Measurements from ENCODE around the gene REXO4. TPM values are rescaled to one million over a fixed set of nuclear protein-coding genes. Genes with fewer than 3 reads are reported as not detected.

The REXO4 gene
- total RNA-seq, 4 donors from 2014 or later, result 11.5 to 18.1 (median 15.4) TPM

DNA sequence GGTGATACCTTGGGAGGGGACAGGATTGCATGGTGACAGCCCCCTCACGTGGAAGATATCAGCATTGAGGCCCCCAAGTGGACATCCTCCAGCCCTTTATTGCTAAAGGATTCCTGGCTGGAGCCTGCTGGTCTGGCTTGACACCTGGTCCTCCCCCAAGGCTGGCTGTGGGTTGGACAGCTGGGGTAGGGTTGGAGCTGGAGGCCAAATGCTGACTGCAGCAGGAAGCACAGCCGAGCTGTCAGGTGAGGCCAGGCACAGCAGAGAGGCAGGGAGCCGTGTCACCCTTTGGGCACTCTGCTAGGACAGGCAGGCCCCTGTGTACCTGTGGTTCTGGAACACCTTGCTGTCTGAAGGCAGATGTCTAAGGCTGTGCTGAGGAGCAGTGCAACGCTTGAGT, 44.2 kb upstream of the REXO4 start:
- TF ChIP-seq, protein P1, sequence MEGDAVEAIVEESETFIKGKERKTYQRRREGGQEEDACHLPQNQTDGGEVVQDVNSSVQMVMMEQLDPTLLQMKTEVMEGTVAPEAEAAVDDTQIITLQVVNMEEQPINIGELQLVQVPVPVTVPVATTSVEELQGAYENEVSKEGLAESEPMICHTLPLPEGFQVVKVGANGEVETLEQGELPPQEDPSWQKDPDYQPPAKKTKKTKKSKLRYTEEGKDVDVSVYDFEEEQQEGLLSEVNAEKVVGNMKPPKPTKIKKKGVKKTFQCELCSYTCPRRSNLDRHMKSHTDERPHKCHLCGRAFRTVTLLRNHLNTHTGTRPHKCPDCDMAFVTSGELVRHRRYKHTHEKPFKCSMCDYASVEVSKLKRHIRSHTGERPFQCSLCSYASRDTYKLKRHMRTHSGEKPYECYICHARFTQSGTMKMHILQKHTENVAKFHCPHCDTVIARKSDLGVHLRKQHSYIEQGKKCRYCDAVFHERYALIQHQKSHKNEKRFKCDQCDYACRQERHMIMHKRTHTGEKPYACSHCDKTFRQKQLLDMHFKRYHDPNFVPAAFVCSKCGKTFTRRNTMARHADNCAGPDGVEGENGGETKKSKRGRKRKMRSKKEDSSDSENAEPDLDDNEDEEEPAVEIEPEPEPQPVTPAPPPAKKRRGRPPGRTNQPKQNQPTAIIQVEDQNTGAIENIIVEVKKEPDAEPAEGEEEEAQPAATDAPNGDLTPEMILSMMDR (IDR thresholded peaks at IDR 0.05), result no peak
- no peak for DNase-seq (ENCODE audit: low spot score)
- ATAC-seq (ENCODE audit: low FRiP score), result no peak

DNA sequence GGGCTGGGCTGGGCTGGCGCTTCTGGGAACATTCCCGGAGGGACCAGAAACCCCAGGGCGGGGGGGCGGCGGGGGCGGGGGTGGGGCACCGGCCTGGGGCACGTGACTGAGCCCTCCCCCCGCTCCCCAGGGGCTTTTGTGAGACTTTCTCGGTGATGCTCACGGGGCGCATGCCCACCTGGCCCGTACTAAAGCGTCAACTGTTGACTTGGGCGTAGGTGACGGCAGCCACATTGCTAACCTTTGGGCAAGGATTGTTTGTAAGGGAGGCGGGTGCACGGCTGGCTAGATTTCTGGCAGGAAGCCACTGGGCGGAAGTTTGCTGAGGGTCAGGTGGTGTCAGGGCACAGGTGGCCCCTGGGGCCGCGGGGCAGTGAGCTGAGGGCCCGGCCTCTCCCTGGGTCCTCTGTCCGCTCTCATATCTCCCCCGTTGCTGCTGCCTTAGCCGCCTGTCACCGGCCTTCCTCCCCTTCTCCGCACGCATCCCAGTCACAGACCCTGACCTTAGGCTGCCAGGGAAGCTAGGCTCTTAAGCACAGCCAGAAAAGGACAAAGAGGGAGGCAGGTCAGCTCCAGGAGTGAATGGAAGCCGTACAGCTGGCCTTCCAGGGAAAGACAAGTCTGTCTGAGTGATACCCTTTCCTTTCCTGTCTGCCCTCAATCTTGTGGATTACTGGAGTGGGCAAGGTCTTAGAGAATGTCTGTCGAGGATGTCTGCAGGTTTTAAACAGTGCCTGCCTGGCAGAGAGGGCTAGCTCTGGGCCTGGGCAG, 42.8 kb upstream of the REXO4 start:
- peak; percentile 8 for ATAC-seq (ENCODE audit: low FRiP score)
- TF ChIP-seq, protein P1 (IDR thresholded peaks at IDR 0.05), result no peak
- DNase-seq (ENCODE audit: low spot score), result no peak

GRCh38 chr9:133459476-133460404, 41.9 kb upstream of the REXO4 start, which contains the start of gene CACFD1:
Gene CACFD1 (plus strand): TSS chr9:133459978. CDS start chr9:133460067, 89 bp downstream.
- TF ChIP-seq, protein P1 (IDR thresholded peaks at IDR 0.05), result no peak
- ATAC-seq (ENCODE audit: low FRiP score) (peak; percentile 90), DNase-seq (ENCODE audit: low spot score) (peak; percentile 92)

- DNase-seq (ENCODE audit: low spot score), result no peak
- TF ChIP-seq, protein P1 (IDR thresholded peaks at IDR 0.05), result no peak
- ATAC-seq (ENCODE audit: low FRiP score), result no peak
These were observed 41.0 kb upstream of the REXO4 start for GRCh38 chr9:133458643-133459312.

GRCh38 chr9:133457748-133458147, 39.9 kb upstream of the REXO4 start:
- TF ChIP-seq, protein P1 (IDR thresholded peaks at IDR 0.05), result no peak
- DNase-seq (ENCODE audit: low spot score) (no peak), ATAC-seq (ENCODE audit: low FRiP score) (no peak)

DNA sequence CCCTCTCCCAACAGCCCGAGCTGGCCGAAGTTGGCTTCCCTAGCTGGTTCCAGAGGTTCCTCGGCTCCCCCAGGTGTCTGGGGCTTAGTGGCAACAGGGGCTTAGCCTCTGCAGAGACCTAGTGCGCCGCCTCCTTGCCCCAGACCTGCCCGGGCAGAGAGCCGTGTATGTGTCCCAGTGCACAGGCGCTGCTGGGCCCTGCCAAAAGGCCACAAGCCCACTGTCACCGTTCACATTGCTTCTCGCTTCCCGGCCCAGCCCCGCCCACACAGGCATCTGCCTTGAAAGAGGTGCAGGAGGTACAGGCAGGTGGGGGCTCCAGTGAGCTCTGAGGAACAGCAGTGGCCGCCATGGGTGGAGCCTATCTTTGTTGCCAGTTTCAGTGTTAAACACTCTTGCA, 39.4 kb upstream of the REXO4 start:
- ATAC-seq (ENCODE audit: low FRiP score), result no peak
- no peak for DNase-seq (ENCODE audit: low spot score)

More for the DNA sequence above, 39.4 kb upstream of the REXO4 start:
- TF ChIP-seq, protein P1 (IDR thresholded peaks at IDR 0.05), result no peak
